Panc1 (cell line): ENCODE data around the gene LRRC18. TPM values are rescaled to one million over a fixed set of nuclear protein-coding genes. Genes with fewer than 3 reads are reported as not detected.

Experiments
- ATAC-seq: fragments of 200-7000 bp; cut with Tn5 transposase; 2 replicates; pipeline ENCODE4 v1.9.1; 2020; ENCODE audit warnings: mild to moderate bottlenecking, moderate library complexity
- BruUV-seq: library from RNA; stranded (reverse); fragments of 400-500 nt; replicated peaks from 2 replicates; lab custom pipeline; 2021; lab: Mats Ljungman, UMichigan
- CTCF ChIA-PET: fragments of 300-600 bp; sonication (Branson Sonifier 250); formaldehyde crosslinking; loops from one replicate; lab custom pipeline; 2022; ENCODE audit warnings: antibody characterized with exemption; lab: Charles Lee
- POLR2A ChIA-PET: fragments of 300-600 bp; sonication (Branson Sonifier 250); formaldehyde crosslinking; loops from one replicate; lab custom pipeline; 2022; ENCODE audit warnings: antibody characterized with exemption; lab: Charles Lee
- DNase-seq: peaks from one replicate; pipeline ENCODE4 v3.0.0-alpha.2; 2010; ENCODE audit warnings: low read depth, low spot score
- H3K27ac ChIP-seq: 2 replicates; pipeline ENCODE4 v1.5.1; 2011; ENCODE audit warnings: mild to moderate bottlenecking, low read length, inconsistent platforms
- H3K27me3 ChIP-seq: fragments of 200-500 bp; sonication (Bioruptor generic); 2 replicates; pipeline ENCODE4 v1.6.0; 2014; ENCODE audit warnings: low read length, inconsistent platforms; ENCODE audit not compliant: control insufficient read depth, insufficient read depth
- H3K36me3 ChIP-seq: fragments of 200-500 bp; sonication (Bioruptor generic); 2 replicates; pipeline ENCODE4 v1.5.1; 2014; ENCODE audit warnings: inconsistent platforms, mild to moderate bottlenecking, low read length, moderate library complexity; ENCODE audit not compliant: control insufficient read depth, insufficient read depth
- H3K4me1 ChIP-seq: 2 replicates; pipeline ENCODE4 v1.5.1; 2011; ENCODE audit warnings: inconsistent platforms, mild to moderate bottlenecking, low read length, moderate library complexity; ENCODE audit not compliant: control insufficient read depth, insufficient read depth
- H3K4me3 ChIP-seq, 2 experiments: 2 replicates each; pipeline ENCODE4 v1.5.1; 2011 to 2012; ENCODE audit warnings: low read depth in 2 of 2, low read length in 2 of 2, mild to moderate bottlenecking in 2 of 2, inconsistent platforms in 1 of 2, moderate library complexity in 1 of 2
- H3K9me3 ChIP-seq: fragments of 200-500 bp; sonication (Bioruptor generic); 2 replicates; pipeline ENCODE4 v1.5.1; 2014; ENCODE audit warnings: low read depth, mild to moderate bottlenecking, inconsistent platforms, low read length, moderate library complexity; ENCODE audit not compliant: control insufficient read depth, insufficient read depth
- POLR2AphosphoS5 ChIP-seq: IDR thresholded peaks from 2 replicates; pipeline ENCODE4 v1.6.1; 2012; ENCODE audit warnings: mild to moderate bottlenecking, low read depth, low read length, moderate library complexity
- SIN3A ChIP-seq: IDR thresholded peaks from 2 replicates; pipeline ENCODE4 v1.6.1; 2012; ENCODE audit warnings: low read depth, mild to moderate bottlenecking, low read length, moderate library complexity, borderline replicate concordance; ENCODE audit not compliant: insufficient read depth
- TCF7L2 ChIP-seq: IDR thresholded peaks from 2 replicates; pipeline ENCODE4 v1.6.1; 2011; ENCODE audit warnings: mild to moderate bottlenecking, low read depth, low read length, inconsistent platforms
- in situ Hi-C: cut with HindIII; loops from 2 replicates; pipeline ENCODE4 v1.10.0; 2016; ENCODE audit warnings: low sequenced_read_pairs, low pct_unique_long_range_greater_than_20kb
- intact Hi-C: fragments of 100-400 bp; cut with micrococcal nuclease; formaldehyde crosslinking; loops from one replicate; pipeline ENCODE4 v1.10.0; 2022; ENCODE audit not compliant: unreplicated experiment
- microRNA-seq: library from miRNA; unstranded; fragments of <30 nt; microRNA quantifications from one replicate; pipeline ENCODE4 v1.1.0, GENCODE V29; 2020; ENCODE audit not compliant: unreplicated experiment
- total RNA-seq: library from RNA; stranded (reverse); gene quantifications from one replicate; pipeline ENCODE4 v1.2.1, GENCODE V29; 2021; ENCODE audit not compliant: unreplicated experiment
- TF ChIP-seq, protein P1 (sequence below): fragments of 450-650 bp; IDR thresholded peaks from 2 replicates; pipeline ENCODE4 v1.5.1; 2017; ENCODE audit warnings: mild to moderate bottlenecking
- TF ChIP-seq, protein P2 (sequence below), 2 experiments: IDR thresholded peaks; 2 replicates each; pipeline ENCODE4 v1.6.1; 2011 to 2012; ENCODE audit warnings: low read depth in 2 of 2, control low read depth in 1 of 2, low read length in 1 of 2, mild to moderate bottlenecking in 1 of 2, moderate library complexity in 1 of 2; ENCODE audit not compliant: insufficient read depth in 1 of 2

Gene LRRC18
- total RNA-seq, 1 experiment from 2014 or later = not detected

GRCh38 chr10:48872234-48872633 is 67.4 kb downstream of the LRRC18 start:
- BruUV-seq = no TSS peak
- no peaks in the 10 kb centered on the region for H3K4me1 ChIP-seq
- DNase-seq (no peak), ATAC-seq (no peak)
- no peaks in the 10 kb centered on the region for H3K27me3 ChIP-seq
- H3K9me3 ChIP-seq = no peaks in the 10 kb centered on the region
- POLR2A ChIA-PET = no interaction called here
- no peak overlapping the region for H3K4me3 ChIP-seq
- TF ChIP-seq, protein P1, sequence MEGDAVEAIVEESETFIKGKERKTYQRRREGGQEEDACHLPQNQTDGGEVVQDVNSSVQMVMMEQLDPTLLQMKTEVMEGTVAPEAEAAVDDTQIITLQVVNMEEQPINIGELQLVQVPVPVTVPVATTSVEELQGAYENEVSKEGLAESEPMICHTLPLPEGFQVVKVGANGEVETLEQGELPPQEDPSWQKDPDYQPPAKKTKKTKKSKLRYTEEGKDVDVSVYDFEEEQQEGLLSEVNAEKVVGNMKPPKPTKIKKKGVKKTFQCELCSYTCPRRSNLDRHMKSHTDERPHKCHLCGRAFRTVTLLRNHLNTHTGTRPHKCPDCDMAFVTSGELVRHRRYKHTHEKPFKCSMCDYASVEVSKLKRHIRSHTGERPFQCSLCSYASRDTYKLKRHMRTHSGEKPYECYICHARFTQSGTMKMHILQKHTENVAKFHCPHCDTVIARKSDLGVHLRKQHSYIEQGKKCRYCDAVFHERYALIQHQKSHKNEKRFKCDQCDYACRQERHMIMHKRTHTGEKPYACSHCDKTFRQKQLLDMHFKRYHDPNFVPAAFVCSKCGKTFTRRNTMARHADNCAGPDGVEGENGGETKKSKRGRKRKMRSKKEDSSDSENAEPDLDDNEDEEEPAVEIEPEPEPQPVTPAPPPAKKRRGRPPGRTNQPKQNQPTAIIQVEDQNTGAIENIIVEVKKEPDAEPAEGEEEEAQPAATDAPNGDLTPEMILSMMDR = no peak
- TF ChIP-seq, protein P2, sequence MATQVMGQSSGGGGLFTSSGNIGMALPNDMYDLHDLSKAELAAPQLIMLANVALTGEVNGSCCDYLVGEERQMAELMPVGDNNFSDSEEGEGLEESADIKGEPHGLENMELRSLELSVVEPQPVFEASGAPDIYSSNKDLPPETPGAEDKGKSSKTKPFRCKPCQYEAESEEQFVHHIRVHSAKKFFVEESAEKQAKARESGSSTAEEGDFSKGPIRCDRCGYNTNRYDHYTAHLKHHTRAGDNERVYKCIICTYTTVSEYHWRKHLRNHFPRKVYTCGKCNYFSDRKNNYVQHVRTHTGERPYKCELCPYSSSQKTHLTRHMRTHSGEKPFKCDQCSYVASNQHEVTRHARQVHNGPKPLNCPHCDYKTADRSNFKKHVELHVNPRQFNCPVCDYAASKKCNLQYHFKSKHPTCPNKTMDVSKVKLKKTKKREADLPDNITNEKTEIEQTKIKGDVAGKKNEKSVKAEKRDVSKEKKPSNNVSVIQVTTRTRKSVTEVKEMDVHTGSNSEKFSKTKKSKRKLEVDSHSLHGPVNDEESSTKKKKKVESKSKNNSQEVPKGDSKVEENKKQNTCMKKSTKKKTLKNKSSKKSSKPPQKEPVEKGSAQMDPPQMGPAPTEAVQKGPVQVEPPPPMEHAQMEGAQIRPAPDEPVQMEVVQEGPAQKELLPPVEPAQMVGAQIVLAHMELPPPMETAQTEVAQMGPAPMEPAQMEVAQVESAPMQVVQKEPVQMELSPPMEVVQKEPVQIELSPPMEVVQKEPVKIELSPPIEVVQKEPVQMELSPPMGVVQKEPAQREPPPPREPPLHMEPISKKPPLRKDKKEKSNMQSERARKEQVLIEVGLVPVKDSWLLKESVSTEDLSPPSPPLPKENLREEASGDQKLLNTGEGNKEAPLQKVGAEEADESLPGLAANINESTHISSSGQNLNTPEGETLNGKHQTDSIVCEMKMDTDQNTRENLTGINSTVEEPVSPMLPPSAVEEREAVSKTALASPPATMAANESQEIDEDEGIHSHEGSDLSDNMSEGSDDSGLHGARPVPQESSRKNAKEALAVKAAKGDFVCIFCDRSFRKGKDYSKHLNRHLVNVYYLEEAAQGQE (IDR thresholded peaks at IDR 0.05; ENCODE audit: insufficient read depth in 1 of 2, low read depth in 2 of 2, low read length in 1 of 2) = no peak
- no peak for TF ChIP-seq SIN3A
- TF ChIP-seq TCF7L2 = no peak
- no peak for TF ChIP-seq POLR2AphosphoS5
- in situ Hi-C loops (no loop called here), intact Hi-C loops (no loop called here)
- no peak overlapping the region for H3K27ac ChIP-seq
- CTCF ChIA-PET = no interaction called here
- no peaks in the 10 kb centered on the region for H3K36me3 ChIP-seq

Small RNA genes within 50 kb of the gene (microRNA-seq; reads per million reads assigned to microRNA genes)
- gene MIR4294 = not detected

Other genes starting within 250 kb of the LRRC18 start
- gene VSTM4, start 175.7 kb upstream of the LRRC18 start, total RNA-seq = 0.13 TPM
- gene FAM170B, start 194.2 kb upstream of the LRRC18 start, total RNA-seq = not detected
- 0.23 TPM for gene TMEM273, start 248.6 kb upstream of the LRRC18 start, total RNA-seq